H1 (cell line): ENCODE measurements around the gene SLC38A1. TPM values are rescaled to one million over a fixed set of nuclear protein-coding genes. Genes with fewer than 3 reads are reported as not detected.

Source experiments
- NRF1 ChIP-seq: IDR thresholded peaks from 2 replicates; pipeline ENCODE4 v1.6.1; 2011; ENCODE audit warnings: mild to moderate bottlenecking, low read depth, low read length, improper control_type of control experiment
- polyA plus RNA-seq, 7 experiments: library from polyadenylated mRNA; depleted of rRNA in 3 of 7; stranded (reverse) in 5 of 7; unstranded in 2 of 7; fragments of >200 nt in 5 of 7; fragments of 200-250 nt in 2 of 7; gene quantifications; 1 replicate in 5 of 7; 2 replicates in 1 of 7; 4 replicates in 1 of 7; pipeline versions ENCODE4 v1.2.1 to v1.2.3, GENCODE V29; 2011 to 2013; ENCODE audit warnings: missing spikeins in 2 of 7, mixed read lengths in 2 of 7
- total RNA-seq: library from RNA; stranded (reverse); fragmentation: NEBNext Ultra II Directional; extraction: Animal tissue kit (Norgen Biotek cat#: 25700); gene quantifications from 2 replicates; pipeline ENCODE4 v1.2.1, GENCODE V29; 2021

The SLC38A1 gene
- total and polyA plus RNA-seq, 2 of the 8 experiments (the other 6 are each of a cell fraction or from before 2014, with no cell fraction given): 83.4 to 242 TPM

- TF ChIP-seq NRF1: no peak
- TF ChIP-seq, all 59 proteins: peak for 0
Observed at GRCh38 chr12:46167412-46167811, 101.4 kb downstream of the SLC38A1 start (continued).
